ENCODE data around the gene NPC2.
"Not testable (repeated sequence)": the region's sequence is repeated elsewhere in the genome, so short reads cannot be mapped to it uniquely, and the experiment has no call there.

The NPC2 gene

GRCh38 chr14:74492776-74493342, at the start of gene NPC2:
NPC2 (minus strand) TSS chr14:74493305; CDS start chr14:74493274, 31 bp downstream.
- DNase-seq: no peak

- DNase-seq: no peak
These were observed 49.1 kb upstream of the NPC2 start for GRCh38 chr14:74542056-74542685.

- no peak for DNase-seq
These were observed 48.1 kb upstream of the NPC2 start for GRCh38 chr14:74541225-74541624.

- DNase-seq: no peak
These were observed 46.4 kb upstream of the NPC2 start for GRCh38 chr14:74539503-74539902.

- DNase-seq: no peak
These were observed 45.6 kb upstream of the NPC2 start for GRCh38 chr14:74538411-74539391.

- not testable (repeated sequence) for DNase-seq
These were observed 43.2 kb upstream of the NPC2 start for GRCh38 chr14:74536336-74536735.

GRCh38 chr14:74535756-74536325, 42.7 kb upstream of the NPC2 start:
- DNase-seq: no peak

GRCh38 chr14:74533576-74533975, 40.5 kb upstream of the NPC2 start:
- no peak for DNase-seq

- no peak for DNase-seq
These were observed 39.1 kb upstream of the NPC2 start for GRCh38 chr14:74532246-74532645.

- DNase-seq: no peak
These were observed 38.4 kb upstream of the NPC2 start for GRCh38 chr14:74531467-74531866.

- DNase-seq: no peak
These were observed 37.9 kb upstream of the NPC2 start for GRCh38 chr14:74531006-74531405.

- DNase-seq: no peak
These were observed 35.8 kb upstream of the NPC2 start for GRCh38 chr14:74528886-74529285.

- no peak for DNase-seq
These were observed 35.3 kb upstream of the NPC2 start for GRCh38 chr14:74528406-74528805.

GRCh38 chr14:74527736-74528280, 34.7 kb upstream of the NPC2 start:
- no peak for DNase-seq

- no peak for DNase-seq
These were observed 33.9 kb upstream of the NPC2 start for GRCh38 chr14:74526854-74527585.

GRCh38 chr14:74525361-74525851, 32.3 kb upstream of the NPC2 start:
- DNase-seq: no peak

- no peak for DNase-seq
These were observed 31.7 kb upstream of the NPC2 start for GRCh38 chr14:74524812-74525135.

- no peak for DNase-seq
These were observed 31.1 kb upstream of the NPC2 start for GRCh38 chr14:74524076-74524811.

GRCh38 chr14:74522740-74523139, 29.6 kb upstream of the NPC2 start:
- DNase-seq: no peak

GRCh38 chr14:74521756-74522155, 28.7 kb upstream of the NPC2 start:
- DNase-seq: no peak

- no peak for DNase-seq
These were observed 26.4 kb upstream of the NPC2 start for GRCh38 chr14:74519316-74520074.

Data from activated T-cell treated with anti-CD3 and anti-CD28 coated beads for 4 hours (primary cell).